HL-60/S4 treated with retinoic acid at 250 ng/mL for 4 days and 3 days (cell line): ENCODE results near the gene MTARC2.
"Not testable (repeated sequence)": the region's sequence is repeated elsewhere in the genome, so short reads cannot be mapped to it uniquely, and the experiment has no call there.

ENCODE experiments used
- in situ Hi-C: fragments of 300-500 bp; cut with MboI; formaldehyde crosslinking; loops from 2 replicates; pipeline ENCODE4 v1.7.0; 2022; ENCODE audit warnings: low sequenced_read_pairs

Gene MTARC2

GRCh38 chr1:220732137-220732536, 16.0 kb upstream of the MTARC2 start:
- in situ Hi-C loops = no loop called here

GRCh38 chr1:220732621-220733020, 15.5 kb upstream of the MTARC2 start:
- in situ Hi-C loops = no loop called here

- in situ Hi-C loops = no loop called here
Measured at GRCh38 chr1:220733086-220733601, 15.0 kb upstream of the MTARC2 start.

GRCh38 chr1:220734571-220735326, 13.4 kb upstream of the MTARC2 start:
- in situ Hi-C loops = no loop called here

DNA sequence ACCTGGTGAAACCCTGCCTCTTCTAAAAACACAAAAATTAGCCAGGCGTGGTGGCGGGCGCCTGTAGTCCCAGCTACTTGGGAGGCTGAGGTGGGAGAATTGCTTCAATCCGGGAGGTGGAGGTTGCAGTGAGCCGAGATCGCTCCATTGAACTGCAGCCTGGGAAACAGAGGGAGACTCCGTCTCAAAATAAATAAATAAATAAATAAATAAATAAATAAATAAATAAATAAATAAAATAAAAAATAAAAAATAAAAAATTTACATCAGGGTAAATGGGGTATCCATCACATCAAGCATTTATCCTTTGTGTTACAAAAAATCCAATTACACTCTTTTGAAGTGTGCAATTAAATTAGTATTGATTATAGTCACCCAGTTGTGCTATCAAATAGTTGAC, 11.8 kb upstream of the MTARC2 start:
- in situ Hi-C loops = not testable (repeated sequence)

DNA sequence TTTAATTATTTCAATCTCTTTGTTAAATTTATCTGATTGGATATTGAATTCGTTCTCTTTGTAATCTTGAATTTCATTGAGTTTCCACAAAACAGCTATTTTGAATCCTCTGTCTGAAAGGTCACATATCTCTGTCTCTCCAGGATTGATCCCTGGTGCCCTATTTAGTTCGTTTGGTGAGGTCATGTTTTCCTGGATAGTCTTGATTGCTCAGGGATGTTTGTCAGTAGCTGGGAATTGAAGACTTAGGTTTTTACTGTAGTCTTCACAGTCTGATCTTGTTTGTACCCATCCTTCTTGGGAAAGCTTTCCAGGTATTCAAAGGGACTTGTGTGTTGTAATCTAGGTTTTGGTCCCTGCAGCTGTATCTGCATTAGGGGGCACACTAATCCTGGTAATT, 6.8 kb upstream of the MTARC2 start:
- in situ Hi-C loops = no loop called here

DNA sequence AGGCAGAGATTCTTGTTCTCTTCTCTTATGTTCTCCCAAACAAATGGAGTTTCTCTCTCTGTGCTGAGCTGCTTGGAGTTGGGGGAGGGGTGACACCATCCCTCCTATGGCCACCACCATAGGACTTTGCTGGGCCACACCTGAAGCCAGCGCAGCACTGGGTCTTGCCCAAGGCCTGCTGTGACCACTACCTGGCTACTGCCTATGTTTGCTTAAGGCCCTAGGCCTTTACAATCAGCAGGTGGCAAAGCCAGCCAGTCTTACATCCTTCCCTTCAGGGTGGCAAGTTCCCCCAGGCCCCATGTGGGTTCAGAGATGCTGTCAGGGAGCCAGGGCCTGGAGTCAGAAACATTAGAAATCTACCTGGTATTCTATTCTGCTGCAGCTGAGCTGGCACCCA, 6.3 kb upstream of the MTARC2 start:
- in situ Hi-C loops = no loop called here

- in situ Hi-C loops = no loop called here
Measured at GRCh38 chr1:220742520-220742919, 5.6 kb upstream of the MTARC2 start.

- in situ Hi-C loops = no loop called here
Measured at GRCh38 chr1:220746851-220747250, 1.3 kb upstream of the MTARC2 start.

DNA sequence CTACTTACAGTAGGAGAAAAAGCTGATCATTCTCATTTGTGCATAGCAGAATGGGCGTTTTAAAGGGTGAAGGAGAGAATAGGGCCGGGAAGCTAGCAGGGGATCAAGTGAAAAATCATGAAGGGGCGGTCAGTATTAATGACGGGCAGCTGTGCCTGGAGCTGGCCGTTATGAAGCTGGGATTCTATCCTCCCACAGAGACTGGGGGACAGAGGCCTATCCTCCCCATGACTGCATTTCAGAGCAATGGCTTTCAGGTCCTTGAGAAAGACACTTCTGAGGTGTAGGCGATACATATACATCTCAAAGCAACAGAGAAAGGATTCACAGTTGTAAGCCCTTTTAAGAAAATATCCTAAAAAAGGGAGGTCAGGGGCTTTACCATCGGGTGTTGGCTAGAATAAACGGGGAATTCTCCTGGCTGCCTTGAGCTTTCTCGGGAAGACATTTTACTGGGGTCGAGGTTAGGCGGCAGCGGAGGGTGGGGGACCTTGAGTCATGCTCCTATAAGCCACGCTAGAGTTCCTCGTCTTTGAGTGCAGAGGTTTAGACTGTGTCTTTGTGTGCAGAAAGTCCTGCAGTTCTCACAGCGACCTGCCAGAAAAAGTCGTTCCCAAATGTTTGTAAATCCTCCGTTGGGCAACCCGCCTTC, 559 bp upstream of the MTARC2 start:
- in situ Hi-C loops = no loop called here

GRCh38 chr1:220748936-220749335, 814 bp downstream of the MTARC2 start:
- in situ Hi-C loops = no loop called here

GRCh38 chr1:220750131-220750515, 2.0 kb downstream of the MTARC2 start:
- in situ Hi-C loops = no loop called here

- in situ Hi-C loops = no loop called here
Measured at GRCh38 chr1:220751111-220751510, 3.0 kb downstream of the MTARC2 start.

DNA sequence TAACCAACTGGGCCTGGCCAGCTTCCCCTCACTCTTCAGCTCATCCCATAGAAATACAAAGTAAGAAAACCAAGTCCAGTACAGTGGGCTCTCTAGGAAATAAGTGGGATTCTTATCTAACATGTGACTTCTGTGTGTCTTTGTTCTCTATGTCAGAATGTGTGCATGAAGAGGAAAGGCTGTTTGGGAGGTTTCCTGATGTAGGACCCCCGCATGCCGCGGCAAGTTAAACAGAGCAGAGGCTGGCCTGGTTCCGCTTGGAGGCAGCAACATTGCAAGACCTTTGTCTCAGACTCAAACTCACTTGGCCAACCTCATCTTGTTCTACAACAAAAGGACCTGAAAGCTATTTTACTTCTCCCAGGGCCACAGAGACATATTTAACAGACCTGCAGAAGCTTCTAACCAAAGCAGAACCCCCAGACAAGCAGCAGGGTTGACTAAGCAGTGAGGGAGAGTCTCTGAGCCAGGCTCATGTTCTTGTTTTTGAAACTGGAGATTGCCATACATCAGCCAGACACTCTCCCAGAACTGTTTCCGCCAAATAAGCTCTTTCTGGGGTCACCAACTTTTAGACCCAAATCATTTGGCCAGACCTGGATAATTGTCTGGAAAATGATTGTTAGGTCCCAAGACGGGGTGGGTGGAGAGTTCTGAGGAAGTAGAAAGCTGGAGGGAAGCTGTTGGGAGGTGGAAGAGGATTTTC, 6.2 kb downstream of the MTARC2 start:
- in situ Hi-C loops = no loop called here

- in situ Hi-C loops = no loop called here
Measured at GRCh38 chr1:220754918-220755295, 6.8 kb downstream of the MTARC2 start.

- in situ Hi-C loops = no loop called here
Measured at GRCh38 chr1:220755309-220755708, 7.2 kb downstream of the MTARC2 start.

DNA sequence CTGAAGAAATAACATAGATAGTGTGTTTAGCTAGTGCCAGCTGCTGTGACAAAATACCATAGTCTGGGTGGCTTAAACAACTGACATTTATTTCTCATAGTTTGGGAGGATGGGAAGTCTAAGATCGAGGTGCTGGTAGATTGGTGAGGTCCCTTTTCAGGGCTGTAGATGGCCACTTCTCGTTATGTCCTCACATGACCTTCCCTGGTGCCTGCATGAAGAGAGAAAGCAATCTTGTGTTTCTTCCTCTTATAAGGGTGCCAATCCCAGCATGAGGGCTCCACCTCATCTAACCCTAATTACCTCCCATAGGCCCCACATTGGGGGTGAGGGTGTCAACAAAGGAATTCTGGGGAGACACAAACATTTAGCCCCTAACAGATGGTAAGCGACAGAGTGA, 9.3 kb downstream of the MTARC2 start:
- in situ Hi-C loops = no loop called here

GRCh38 chr1:220759147-220759546, 11.0 kb downstream of the MTARC2 start:
- in situ Hi-C loops = no loop called here

DNA sequence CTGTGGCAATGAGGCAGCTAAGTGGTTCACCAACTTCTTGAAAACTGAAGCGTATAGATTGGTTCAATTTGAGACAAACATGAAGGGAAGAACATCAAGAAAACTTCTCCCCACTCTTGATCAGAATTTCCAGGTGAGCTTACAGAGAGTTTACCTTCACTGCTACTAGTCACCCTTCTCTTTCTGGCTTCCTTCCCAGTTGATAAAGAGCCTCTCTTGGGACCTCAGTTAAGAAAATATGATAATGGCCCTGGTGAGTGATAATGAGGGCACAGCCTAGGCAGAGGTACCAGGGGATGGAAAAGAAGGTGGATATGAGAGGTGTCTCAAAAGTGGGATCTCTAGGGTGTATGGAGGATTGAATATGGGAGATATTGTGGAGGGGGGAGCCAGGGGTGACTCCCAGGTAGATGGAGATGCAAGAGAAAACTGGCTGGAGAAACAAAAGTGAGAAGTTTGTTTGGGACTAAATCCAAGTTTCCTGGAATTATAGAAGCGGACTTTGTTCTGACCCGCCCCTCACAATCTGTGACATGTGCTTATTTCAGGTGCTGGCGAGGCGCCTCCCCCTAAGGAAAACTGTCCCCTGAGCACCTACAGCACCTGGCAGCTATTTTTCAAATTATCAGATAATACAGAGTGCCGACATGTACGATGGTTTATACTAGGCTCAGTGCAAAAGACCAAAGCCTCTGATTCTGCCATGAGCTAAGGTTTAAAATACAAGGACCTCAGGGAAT, 13.7 kb downstream of the MTARC2 start:
- in situ Hi-C loops = no loop called here

DNA sequence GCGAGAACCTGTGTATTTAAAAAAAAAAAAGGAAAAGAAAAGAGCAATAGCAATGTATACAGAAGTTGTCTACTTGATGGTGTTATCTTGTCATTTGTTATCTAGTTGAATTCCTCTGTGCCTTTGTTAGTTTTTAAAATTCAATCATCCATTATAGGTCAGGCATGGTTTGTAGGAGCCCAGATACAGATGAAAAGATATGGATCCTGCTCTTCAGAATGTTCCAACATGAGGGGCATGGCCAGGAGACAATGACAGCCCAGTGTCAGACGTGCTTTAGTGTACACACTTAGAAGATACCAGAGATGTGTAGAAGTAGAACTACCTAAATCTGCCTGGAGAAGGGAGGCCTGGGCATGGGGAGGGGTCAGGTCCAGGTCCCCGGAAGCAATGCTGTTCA, 16.6 kb downstream of the MTARC2 start:
- in situ Hi-C loops = no loop called here
